ENCODE results near the gene PKHD1. TPM values are rescaled to one million over a fixed set of nuclear protein-coding genes. Genes with fewer than 3 reads are reported as not detected.

Gene PKHD1
- total RNA-seq, 1 donor from 2014 or later = 0.32 TPM

- H3K4me1 ChIP-seq = no peaks in the 10 kb centered on the region
- no peak for DNase-seq
- no peaks in the 10 kb centered on the region for H3K27me3 ChIP-seq
- no peak overlapping the region for H3K4me3 ChIP-seq
- no peaks in the 10 kb centered on the region for H3K36me3 ChIP-seq
- no peaks in the 10 kb centered on the region for H3K9me3 ChIP-seq
- no peak for ATAC-seq
- intact Hi-C loops (cut with DNase I) = no loop called here
- no peak overlapping the region for H3K27ac ChIP-seq
- no peak for TF ChIP-seq CTCF (IDR thresholded peaks at IDR 0.05)
These were observed 45.9 kb upstream of the PKHD1 start for GRCh38 chr6:52133324-52133723.

- TF ChIP-seq CTCF (IDR thresholded peaks at IDR 0.05) = no peak
- Histone ChIP-seq H3K36me3 (no peaks in the 10 kb centered on the region), H3K4me3 (no peak overlapping the region), H3K4me1 (no peaks in the 10 kb centered on the region), H3K27ac (no peak overlapping the region), H3K27me3 (no peaks in the 10 kb centered on the region), H3K9me3 (no peaks in the 10 kb centered on the region)
- intact Hi-C loops (cut with DNase I) = no loop called here
- ATAC-seq (no peak), DNase-seq (no peak)
These were observed 44.9 kb upstream of the PKHD1 start for GRCh38 chr6:52132292-52132691.

GRCh38 chr6:52130440-52130839 lies 43.0 kb upstream of the PKHD1 start:
- DNase-seq = no peak
- ATAC-seq = no peak
- no peaks in the 10 kb centered on the region for H3K4me1 ChIP-seq
- TF ChIP-seq CTCF (IDR thresholded peaks at IDR 0.05) = no peak
- intact Hi-C loops (cut with DNase I) = no loop called here
- no peak overlapping the region for H3K4me3 ChIP-seq
- no peaks in the 10 kb centered on the region for H3K36me3 ChIP-seq
- no peaks in the 10 kb centered on the region for H3K27me3 ChIP-seq
- no peak overlapping the region for H3K27ac ChIP-seq
- H3K9me3 ChIP-seq = no peaks in the 10 kb centered on the region

GRCh38 chr6:52127957-52128356 lies 40.5 kb upstream of the PKHD1 start:
- TF ChIP-seq CTCF (IDR thresholded peaks at IDR 0.05) = no peak
- H3K9me3 ChIP-seq = no peaks in the 10 kb centered on the region
- intact Hi-C loops (cut with DNase I) = no loop called here
- no peaks in the 10 kb centered on the region for H3K4me1 ChIP-seq
- H3K27ac ChIP-seq = no peak overlapping the region
- DNase-seq = no peak
- no peaks in the 10 kb centered on the region for H3K27me3 ChIP-seq
- H3K36me3 ChIP-seq = no peaks in the 10 kb centered on the region
- H3K4me3 ChIP-seq = no peak overlapping the region
- no peak for ATAC-seq

- no peaks in the 10 kb centered on the region for H3K4me1 ChIP-seq
- no peak overlapping the region for H3K27ac ChIP-seq
- H3K9me3 ChIP-seq = no peaks in the 10 kb centered on the region
- H3K27me3 ChIP-seq = no peaks in the 10 kb centered on the region
- no peak for TF ChIP-seq CTCF (IDR thresholded peaks at IDR 0.05)
- DNase-seq (no peak), ATAC-seq (no peak)
- H3K36me3 ChIP-seq = no peaks in the 10 kb centered on the region
- intact Hi-C loops (cut with DNase I) = no loop called here
- H3K4me3 ChIP-seq = no peak overlapping the region
These were observed 38.8 kb upstream of the PKHD1 start for GRCh38 chr6:52126231-52126630.

GRCh38 chr6:52125572-52125971 lies 38.2 kb upstream of the PKHD1 start:
- no peak for TF ChIP-seq CTCF (IDR thresholded peaks at IDR 0.05)
- no peaks in the 10 kb centered on the region for H3K36me3 ChIP-seq
- DNase-seq (no peak), ATAC-seq (no peak)
- no peaks in the 10 kb centered on the region for H3K27me3 ChIP-seq
- H3K4me3 ChIP-seq = no peak overlapping the region
- H3K4me1 ChIP-seq = no peaks in the 10 kb centered on the region
- H3K27ac ChIP-seq = no peak overlapping the region
- no peaks in the 10 kb centered on the region for H3K9me3 ChIP-seq
- intact Hi-C loops (cut with DNase I) = no loop called here
